Central memory CD8-positive, alpha-beta T cell (primary cell): Measurements from ENCODE around the gene LYST.

Experiments used
- ATAC-seq: fragments of 150-1000 bp; cut with Tn5 transposase; replicated peaks from 2 replicates; pipeline ENCODE4 v1.10.0; 2022; ENCODE audit warnings: mild to moderate bottlenecking, moderate FRiP score, moderate number of reproducible peaks; ENCODE audit not compliant: poor library complexity, severe bottlenecking; ENCODE audit errors: extremely low read depth
- DNase-seq, 2 donors: peaks; one replicate each; pipeline ENCODE4 v3.0.0; 2021; ENCODE audit warnings: low spot score in 2 of 2
- H3K27ac Mint-ChIP-seq: one replicate; pipeline ENCODE4 v1.8.0; 2022; ENCODE audit warnings: low read depth, mild to moderate bottlenecking, moderate library complexity, mixed read lengths
- H3K27me3 Mint-ChIP-seq: one replicate; pipeline ENCODE4 v1.8.0; 2022; ENCODE audit warnings: mixed read lengths
- H3K36me3 Mint-ChIP-seq: one replicate; pipeline ENCODE4 v1.8.0; 2022; ENCODE audit warnings: mild to moderate bottlenecking, moderate library complexity, mixed read lengths; ENCODE audit not compliant: insufficient read depth
- H3K4me1 Mint-ChIP-seq: one replicate; pipeline ENCODE4 v1.8.0; 2022; ENCODE audit warnings: mixed read lengths
- H3K4me3 Mint-ChIP-seq: one replicate; pipeline ENCODE4 v1.8.0; 2022; ENCODE audit warnings: mild to moderate bottlenecking, moderate library complexity, mixed read lengths
- H3K9me3 Mint-ChIP-seq: one replicate; pipeline ENCODE4 v1.8.0; 2022; ENCODE audit warnings: mixed read lengths

Gene LYST

GRCh38 chr1:235669277-235669676 lies 197.4 kb downstream of the LYST start:
- H3K27me3 Mint-ChIP-seq, result no peaks in the 10 kb centered on the region
- H3K27ac Mint-ChIP-seq, result no peak overlapping the region
- no peak overlapping the region for H3K4me3 Mint-ChIP-seq
- peaks cover 35% of the 10 kb centered on the region for H3K9me3 Mint-ChIP-seq
- H3K4me1 Mint-ChIP-seq, result no peaks in the 10 kb centered on the region
- ATAC-seq (no peak), DNase-seq (no peak)
- peaks cover 20% of the 10 kb centered on the region for H3K36me3 Mint-ChIP-seq

DNA sequence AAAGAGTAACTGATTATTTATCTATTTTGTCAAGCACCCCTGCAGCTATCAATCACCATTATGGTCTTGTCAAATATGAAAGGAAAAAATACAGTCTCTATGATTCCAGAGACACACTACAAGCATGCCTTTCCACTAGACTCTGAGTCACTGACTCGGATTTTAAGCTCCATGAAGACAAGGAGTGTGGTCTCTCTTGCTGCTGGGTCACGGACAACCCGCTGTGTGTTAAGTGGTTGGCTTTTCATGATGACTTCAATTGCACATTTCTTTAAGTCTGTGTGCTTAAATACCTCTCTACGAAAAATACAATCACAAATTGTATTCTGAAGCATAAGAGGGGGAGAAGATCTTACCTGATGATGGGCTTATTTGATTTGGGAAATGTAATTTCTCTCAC lies 203.1 kb downstream of the LYST start:
- DNase-seq (no peak), ATAC-seq (no peak)
- Mint-ChIP-seq H3K27ac (no peak overlapping the region), H3K4me3 (no peak overlapping the region), H3K36me3 (peaks cover 24% of the 10 kb centered on the region), H3K27me3 (no peaks in the 10 kb centered on the region), H3K9me3 (no peaks in the 10 kb centered on the region), H3K4me1 (no peaks in the 10 kb centered on the region)

- no peak overlapping the region for H3K27ac Mint-ChIP-seq
- H3K4me1 Mint-ChIP-seq, result no peaks in the 10 kb centered on the region
- no peaks in the 10 kb centered on the region for H3K9me3 Mint-ChIP-seq
- H3K4me3 Mint-ChIP-seq, result no peak overlapping the region
- ATAC-seq, result no peak
- no peak for DNase-seq
- H3K27me3 Mint-ChIP-seq, result no peaks in the 10 kb centered on the region
- peaks cover 27% of the 10 kb centered on the region for H3K36me3 Mint-ChIP-seq
Observed at GRCh38 chr1:235661568-235661967, 205.1 kb downstream of the LYST start.

DNA sequence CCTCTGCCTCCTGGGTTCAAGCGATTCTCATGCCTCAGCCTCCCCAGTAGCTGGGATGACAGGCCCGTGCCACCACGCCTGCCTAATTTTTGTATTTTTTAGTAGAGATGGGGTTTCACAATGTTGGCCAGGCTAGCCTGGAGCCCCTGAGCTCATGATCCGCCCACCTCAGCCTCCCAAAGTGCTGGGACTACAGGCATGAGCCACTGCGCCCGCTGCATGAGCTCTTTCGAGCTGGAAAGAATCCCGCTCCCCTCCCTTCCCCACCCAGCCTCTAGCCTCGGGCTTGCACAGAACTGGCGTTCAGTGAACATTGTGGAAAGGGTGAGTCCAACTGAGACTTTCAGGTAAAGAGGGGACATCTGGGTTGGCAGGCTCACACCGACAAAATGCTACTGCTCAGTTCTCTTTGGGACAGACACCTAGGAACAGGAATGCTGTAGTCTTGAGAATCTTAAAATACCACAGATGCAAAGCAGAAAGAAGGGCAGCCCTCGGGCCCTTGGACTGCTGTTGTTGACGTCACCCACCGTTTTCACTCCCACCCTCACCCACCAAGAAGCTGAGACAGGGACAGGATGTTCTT lies 207.4 kb downstream of the LYST start:
- ATAC-seq (no peak), DNase-seq (no peak)
- no peaks in the 10 kb centered on the region for H3K4me1 Mint-ChIP-seq
- H3K4me3 Mint-ChIP-seq, result no peak overlapping the region
- H3K9me3 Mint-ChIP-seq, result no peaks in the 10 kb centered on the region
- H3K27ac Mint-ChIP-seq, result no peak overlapping the region
- H3K27me3 Mint-ChIP-seq, result peaks cover 4% of the 10 kb centered on the region
- H3K36me3 Mint-ChIP-seq, result peaks cover 25% of the 10 kb centered on the region

DNA sequence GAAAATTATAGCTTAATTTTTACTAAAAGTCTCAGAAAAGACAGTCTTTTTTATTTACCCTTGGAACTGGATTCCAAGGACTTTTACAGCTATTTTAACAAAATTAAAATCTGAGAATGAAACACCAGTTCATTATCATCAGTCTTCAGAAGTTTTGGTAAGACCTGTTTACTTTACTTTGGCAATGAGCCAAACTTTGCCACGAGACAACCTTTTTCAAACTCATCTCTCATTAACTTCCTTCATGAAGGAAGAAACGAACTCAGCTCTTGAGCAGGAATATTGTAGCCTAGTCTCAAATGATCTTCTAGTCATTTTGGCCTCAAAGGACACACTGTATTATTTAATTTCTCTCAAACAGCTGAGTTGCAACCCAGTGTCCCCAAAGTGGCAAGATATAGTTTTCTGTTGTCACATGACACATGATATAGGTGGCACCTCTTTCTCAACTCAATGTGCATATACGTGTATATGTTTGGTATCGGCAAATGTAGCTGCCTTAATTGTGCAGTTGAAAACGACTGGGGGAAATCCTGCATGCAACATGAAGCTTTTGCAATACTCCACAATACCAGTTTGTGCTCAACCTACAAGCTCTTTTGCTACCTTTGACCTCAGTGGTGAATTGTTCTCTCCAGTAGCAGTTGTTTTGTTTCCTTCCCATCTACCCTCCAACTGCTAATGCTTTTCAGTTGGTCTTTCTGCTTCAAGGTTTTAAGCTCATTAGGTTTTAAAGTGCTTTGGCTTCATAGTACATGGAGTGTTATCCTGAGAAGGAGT lies 208.8 kb downstream of the LYST start:
- no peak for DNase-seq
- ATAC-seq, result no peak
- no peak overlapping the region for H3K27ac Mint-ChIP-seq
- H3K4me1 Mint-ChIP-seq, result no peaks in the 10 kb centered on the region
- H3K36me3 Mint-ChIP-seq, result peaks cover 21% of the 10 kb centered on the region
- H3K4me3 Mint-ChIP-seq, result no peak overlapping the region
- H3K9me3 Mint-ChIP-seq, result no peaks in the 10 kb centered on the region
- peaks cover 18% of the 10 kb centered on the region for H3K27me3 Mint-ChIP-seq

DNA sequence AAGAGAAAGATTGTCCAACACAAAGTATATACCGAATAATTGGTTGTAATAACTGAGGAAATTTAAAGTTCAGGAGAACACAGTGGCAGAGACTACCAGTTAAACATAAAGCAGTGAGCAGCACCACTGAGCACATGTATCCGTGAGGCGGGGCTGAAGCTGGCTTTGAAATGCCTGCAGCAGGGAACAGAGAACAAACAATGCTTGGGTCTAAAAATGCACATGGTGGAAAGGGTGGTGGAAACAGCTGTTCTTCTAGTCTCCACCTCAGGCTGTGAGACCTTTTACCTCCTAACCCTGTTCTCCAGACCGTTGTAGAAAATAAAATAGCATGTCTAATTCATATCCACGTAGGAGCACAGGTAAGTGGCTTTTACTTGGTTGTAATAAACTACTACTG lies 209.4 kb downstream of the LYST start:
- Mint-ChIP-seq H3K36me3 (peaks cover 18% of the 10 kb centered on the region), H3K4me1 (no peaks in the 10 kb centered on the region), H3K27me3 (peaks cover 25% of the 10 kb centered on the region), H3K4me3 (no peak overlapping the region), H3K27ac (no peak overlapping the region), H3K9me3 (no peaks in the 10 kb centered on the region)
- no peak for ATAC-seq
- no peak for DNase-seq

GRCh38 chr1:235652364-235652763 lies 214.3 kb downstream of the LYST start:
- Mint-ChIP-seq H3K4me1 (peaks cover 10% of the 10 kb centered on the region), H3K36me3 (peaks cover 5% of the 10 kb centered on the region), H3K4me3 (no peak overlapping the region), H3K9me3 (no peaks in the 10 kb centered on the region), H3K27ac (no peak overlapping the region), H3K27me3 (peaks cover 61% of the 10 kb centered on the region)
- ATAC-seq (no peak), DNase-seq (no peak)

- ATAC-seq (no peak), DNase-seq (no peak)
- Mint-ChIP-seq H3K9me3 (no peaks in the 10 kb centered on the region), H3K27me3 (peaks cover 71% of the 10 kb centered on the region), H3K36me3 (peaks cover 6% of the 10 kb centered on the region), H3K27ac (no peak overlapping the region), H3K4me1 (peaks cover 10% of the 10 kb centered on the region), H3K4me3 (peak overlapping the region; percentile 47)
Observed at GRCh38 chr1:235651170-235651806, 215.4 kb downstream of the LYST start.

DNA sequence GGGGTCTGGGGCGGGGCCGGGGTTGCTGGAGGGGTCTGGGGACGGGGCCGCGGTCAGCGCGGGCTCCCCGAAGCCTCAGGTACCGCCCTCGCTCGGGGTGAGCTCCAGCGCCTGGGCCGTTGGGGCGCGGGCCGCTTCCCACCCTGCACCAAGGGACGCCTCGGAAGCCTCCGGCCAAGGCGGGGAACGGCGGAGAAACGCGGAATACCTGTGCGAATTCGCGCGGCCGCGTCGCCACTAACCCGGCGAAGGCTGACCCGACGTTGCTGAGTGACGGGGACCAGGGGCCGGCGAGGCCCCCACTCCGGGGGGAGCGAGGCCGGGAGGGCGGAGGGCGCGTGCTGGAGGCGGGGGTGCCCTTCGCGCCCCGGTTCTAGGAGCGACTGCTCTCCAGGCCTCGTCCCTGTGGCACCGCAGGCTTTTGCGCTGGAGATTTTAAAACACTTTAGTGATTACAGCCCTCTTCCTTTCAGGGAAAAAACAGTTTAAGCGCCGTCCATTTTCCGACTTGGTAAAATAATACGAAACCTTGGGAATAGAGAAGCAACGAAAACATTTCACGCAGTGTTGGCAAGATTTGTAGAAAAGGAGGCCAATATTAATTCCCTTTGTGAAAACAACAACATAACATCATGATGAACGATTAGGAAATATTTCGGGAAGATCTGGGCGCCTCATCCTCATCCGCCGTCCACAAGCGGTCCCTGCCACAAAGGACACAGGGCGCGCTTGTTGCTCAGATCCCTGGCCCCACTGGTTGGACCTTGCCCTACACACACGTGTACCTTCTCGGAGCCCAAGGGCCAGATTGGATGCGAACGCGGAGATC lies 216.2 kb downstream of the LYST start:
- no peak for ATAC-seq
- Mint-ChIP-seq H3K27ac (no peak overlapping the region), H3K9me3 (no peaks in the 10 kb centered on the region), H3K4me3 (peak overlapping the region; percentile 47), H3K4me1 (peaks cover 10% of the 10 kb centered on the region), H3K27me3 (peaks cover 77% of the 10 kb centered on the region), H3K36me3 (peaks cover 6% of the 10 kb centered on the region)
- no peak for DNase-seq

DNA sequence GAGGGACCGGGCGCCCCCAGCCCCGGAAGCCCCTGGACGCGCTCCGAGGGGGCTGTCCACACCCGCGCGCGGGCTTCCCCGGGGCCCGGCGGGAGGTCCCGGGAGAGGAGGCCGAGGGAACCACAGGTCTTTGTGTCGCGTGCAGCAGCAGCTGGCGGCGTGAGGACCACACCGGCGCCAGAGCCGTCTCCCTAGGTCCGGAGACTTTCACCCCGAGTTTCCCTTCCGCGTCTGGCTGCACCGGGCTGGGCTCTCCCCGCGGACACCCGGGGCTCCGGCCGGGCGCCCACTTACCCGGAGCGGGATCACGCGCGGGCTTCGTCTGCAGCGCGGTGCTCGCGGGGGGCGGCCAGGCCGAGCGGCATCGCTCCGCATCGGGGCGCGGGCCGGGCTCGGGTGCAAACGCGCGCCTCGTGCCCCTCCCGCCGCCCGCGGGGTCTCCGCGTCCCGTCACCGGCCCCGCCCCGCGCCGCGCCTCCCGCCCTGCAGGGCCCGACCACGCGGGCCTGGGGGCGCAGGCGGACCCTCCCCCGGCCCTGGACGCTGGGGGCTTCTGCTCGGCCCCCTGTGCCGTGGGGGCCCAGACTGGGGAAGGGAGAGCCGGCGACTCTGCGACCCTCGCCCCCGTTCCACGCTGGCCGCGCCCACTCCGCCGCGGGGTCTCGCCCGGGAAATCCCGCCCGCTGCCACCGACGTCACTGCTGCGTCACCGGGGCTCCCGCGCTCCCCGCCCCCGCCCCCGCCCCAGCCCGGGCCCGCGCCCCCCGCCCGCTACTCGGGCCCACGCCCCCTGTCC lies 217.1 kb downstream of the LYST start, which contains the start of gene GNG4:
GNG4 (minus strand) TSS at position 417 of the 796 bp plus-strand sequence. CDS start 65,946 bp downstream, outside the sequence.
- Mint-ChIP-seq H3K27ac (peak within 1 kb of the TSS; percentile 32), H3K4me3 (peak within 1 kb of the TSS; percentile 77), H3K27me3 (peaks cover 75% of the 10 kb centered on the region), H3K36me3 (peaks cover 6% of the 10 kb centered on the region), H3K9me3 (no peaks in the 10 kb centered on the region), H3K4me1 (peaks cover 10% of the 10 kb centered on the region)
- DNase-seq (no peak), ATAC-seq (peak; percentile 20)

- H3K27ac Mint-ChIP-seq, result peak overlapping the region; percentile 32
- peaks cover 69% of the 10 kb centered on the region for H3K27me3 Mint-ChIP-seq
- peak overlapping the region; percentile 77 for H3K4me3 Mint-ChIP-seq
Observed at GRCh38 chr1:235648954-235649367, 217.7 kb downstream of the LYST start.

More at GRCh38 chr1:235648954-235649367, 217.7 kb downstream of the LYST start:
- Mint-ChIP-seq H3K36me3 (peaks cover 6% of the 10 kb centered on the region), H3K9me3 (no peaks in the 10 kb centered on the region), H3K4me1 (peaks cover 10% of the 10 kb centered on the region)
- DNase-seq, result peak; percentile 42 to 44
- peak; percentile 82 for ATAC-seq
